NOMO-1 treated with DMSO at 0.1 percent for 48 hours (cell line): ENCODE data around the gene FGF21.
"Not testable (repeated sequence)": the region's sequence is repeated elsewhere in the genome, so short reads cannot be mapped to it uniquely, and the experiment has no call there.

Source experiments
- DNase-seq: peaks from one replicate; lab custom pipeline; 2025; ENCODE audit not compliant: unreplicated experiment; lab: John Stamatoyannopoulos, UW

Gene FGF21

DNA sequence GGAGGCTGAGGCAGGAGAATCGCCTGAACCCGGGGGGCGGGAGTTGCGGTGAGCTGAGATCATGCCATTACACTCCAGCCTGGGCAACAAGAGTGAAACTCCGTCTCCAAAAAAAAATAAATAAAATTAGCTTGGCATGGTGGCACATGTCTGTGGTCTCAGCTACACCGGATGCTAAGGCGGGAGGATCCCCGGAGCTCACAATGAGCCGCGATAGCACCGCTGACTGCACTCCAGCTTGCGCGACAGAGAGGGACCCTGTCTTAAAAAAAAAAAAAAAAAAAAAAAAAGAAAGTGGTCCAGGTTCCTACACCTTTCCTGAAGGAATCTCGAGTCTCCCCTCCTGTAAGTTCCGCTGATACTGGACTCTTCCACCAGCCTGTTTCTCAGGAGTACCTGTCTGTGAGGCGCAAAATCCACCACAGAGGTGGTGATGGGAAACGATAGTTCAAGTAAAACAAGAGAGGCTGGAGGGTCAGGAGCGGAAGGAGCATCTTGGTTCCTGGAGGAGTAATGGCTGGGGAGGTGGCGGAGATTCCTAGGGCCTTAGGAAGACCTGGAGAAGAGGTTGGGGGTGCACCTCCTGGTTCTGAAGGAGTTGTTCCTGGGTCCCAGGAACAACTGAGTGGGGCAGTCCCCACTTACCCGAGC, 3.4 kb upstream of the FGF21 start:
- no peak for DNase-seq

GRCh38 chr19:48752496-48753365, 2.6 kb upstream of the FGF21 start, which contains the start of gene FUT1:
FUT1 (minus strand) TSS chr19:48752641; CDS start chr19:48751281, 1,360 bp downstream.
- no peak for DNase-seq

DNA sequence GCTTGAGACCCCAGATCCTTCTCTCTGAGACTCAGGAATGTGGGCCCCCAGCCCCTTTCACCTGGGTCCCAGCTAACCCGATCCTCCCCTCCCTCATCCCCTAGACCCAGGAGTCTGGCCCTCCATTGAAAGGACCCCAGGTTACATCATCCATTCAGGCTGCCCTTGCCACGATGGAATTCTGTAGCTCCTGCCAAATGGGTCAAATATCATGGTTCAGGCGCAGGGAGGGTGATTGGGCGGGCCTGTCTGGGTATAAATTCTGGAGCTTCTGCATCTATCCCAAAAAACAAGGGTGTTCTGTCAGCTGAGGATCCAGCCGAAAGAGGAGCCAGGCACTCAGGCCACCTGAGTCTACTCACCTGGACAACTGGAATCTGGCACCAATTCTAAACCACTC, 463 bp downstream of the FGF21 start:
- no peak for DNase-seq

GRCh38 chr19:48756212-48756611, 888 bp downstream of the FGF21 start:
- DNase-seq, result no peak

- no peak for DNase-seq
These were observed 1.4 kb downstream of the FGF21 start for GRCh38 chr19:48756686-48757085.

DNA sequence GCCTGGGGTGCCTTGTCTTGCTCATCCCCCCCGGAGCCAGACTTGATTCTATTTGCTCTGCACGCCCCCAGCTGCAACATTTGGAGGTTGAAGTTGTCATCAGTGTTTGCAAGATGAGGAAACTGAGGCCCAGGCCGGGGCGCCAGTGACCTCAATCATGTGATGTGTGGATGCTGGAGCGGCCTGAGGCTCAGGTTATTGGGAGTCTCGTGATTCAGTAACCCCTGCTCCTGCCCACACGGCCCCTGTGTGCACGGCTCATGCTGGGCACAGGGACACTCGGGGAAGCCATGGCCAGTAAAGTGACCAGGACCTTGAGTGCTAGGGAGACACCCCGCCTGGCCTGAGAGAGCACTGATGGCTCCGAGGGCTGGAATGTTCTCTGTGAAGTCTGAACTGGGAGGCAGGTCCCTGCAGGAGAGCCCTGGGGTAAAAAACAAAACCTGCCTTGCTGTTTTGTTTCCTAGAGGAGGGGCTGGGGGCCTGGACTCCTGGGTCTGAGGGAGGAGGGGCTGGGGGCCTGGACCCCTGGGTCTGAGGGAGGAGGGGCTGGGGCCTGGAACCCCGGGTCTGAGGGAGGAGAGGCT, 1.9 kb downstream of the FGF21 start:
- no peak for DNase-seq

DNA sequence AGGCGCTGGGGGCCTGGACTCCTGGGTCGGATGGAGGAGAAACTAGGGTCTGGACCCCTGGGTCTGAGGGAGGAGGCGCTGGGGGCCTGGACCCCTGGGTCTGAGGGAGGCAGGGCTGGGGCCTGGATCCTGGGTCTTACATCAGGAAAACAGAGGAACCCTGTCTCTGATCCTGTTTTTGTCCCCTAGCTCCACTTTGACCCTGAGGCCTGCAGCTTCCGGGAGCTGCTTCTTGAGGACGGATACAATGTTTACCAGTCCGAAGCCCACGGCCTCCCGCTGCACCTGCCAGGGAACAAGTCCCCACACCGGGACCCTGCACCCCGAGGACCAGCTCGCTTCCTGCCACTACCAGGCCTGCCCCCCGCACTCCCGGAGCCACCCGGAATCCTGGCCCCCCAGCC, 2.4 kb downstream of the FGF21 start:
- no peak for DNase-seq

- DNase-seq, result peak; percentile 33
These were observed 5.3 kb downstream of the FGF21 start for GRCh38 chr19:48760504-48761205.

DNA sequence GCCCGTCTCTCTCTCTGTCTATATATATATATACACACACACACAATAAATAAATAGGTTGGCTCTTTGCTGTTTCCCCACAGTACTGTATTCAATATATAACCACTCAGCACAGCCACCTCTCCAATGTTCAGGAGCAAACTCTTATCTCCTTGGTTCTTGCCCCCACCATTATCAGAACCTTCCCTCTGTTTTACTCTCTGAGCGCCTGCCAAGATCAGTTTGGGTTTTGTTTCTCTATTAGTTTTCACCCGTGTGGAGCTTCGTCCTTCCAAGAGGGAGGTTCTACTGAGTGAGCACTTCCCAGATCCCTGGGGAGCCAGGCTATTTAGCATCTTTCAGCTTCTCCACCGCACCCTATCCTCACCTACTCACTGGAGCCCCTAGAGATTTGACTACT, 10.5 kb downstream of the FGF21 start:
- not testable (repeated sequence) for DNase-seq

GRCh38 chr19:48768171-48768753, 12.9 kb downstream of the FGF21 start:
- DNase-seq, result not testable (repeated sequence)

GRCh38 chr19:48768994-48769713, 13.8 kb downstream of the FGF21 start:
- DNase-seq, result peak; percentile 82

DNA sequence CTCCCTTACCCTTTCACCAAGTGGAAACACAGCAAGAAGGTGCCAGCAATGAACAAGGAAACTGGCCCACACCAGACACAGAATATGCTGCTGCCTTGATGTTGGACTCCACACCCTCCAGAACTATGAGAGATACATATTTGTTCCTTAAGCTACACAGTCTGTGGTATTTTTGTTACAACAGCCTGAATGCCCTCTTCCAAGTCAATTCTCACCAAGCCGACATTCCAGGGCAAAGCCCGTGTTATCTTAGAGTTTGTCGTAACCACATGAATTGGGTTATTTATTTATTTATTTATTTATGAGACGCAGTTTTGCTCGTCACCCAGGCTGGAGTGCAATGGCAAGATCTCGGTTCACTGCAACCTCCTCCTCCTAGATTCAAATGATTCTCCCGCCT, 14.9 kb downstream of the FGF21 start:
- no peak for DNase-seq

DNA sequence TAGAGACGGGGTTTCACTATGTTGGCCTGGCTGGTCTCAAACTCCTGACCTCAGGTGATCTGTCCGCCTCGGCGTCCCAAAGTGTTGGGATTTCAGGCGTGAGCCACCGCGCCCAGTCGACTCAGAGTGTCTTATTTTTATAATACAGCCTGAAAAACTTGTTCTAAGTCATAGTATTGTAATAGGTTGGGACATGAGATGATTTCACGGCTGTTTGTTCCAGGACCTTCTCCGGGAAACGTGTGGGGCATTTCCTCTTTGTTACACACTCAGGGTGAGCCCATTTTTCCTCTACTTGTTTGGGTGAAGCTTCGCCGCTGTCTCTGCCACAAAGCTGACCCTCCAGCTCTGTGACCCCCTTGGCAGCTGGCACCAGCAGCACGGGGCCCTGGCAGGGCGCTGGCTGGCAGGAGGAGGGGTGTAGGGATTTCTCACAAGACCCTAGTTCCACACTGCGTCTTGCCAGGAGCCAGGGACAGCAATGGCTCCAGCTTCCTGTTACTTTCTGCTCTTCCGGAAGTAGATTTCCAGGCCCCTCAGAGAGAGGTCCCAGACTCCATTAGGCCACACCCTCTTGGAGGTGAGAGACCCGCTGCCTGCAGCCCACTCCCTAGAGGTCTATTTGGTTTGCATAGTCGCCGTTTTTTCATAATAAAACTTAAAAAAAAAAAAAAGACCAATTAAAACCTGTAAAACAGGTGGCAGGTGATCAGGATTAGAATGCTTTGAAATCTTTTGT, 15.6 kb downstream of the FGF21 start:
- no peak for DNase-seq

DNA sequence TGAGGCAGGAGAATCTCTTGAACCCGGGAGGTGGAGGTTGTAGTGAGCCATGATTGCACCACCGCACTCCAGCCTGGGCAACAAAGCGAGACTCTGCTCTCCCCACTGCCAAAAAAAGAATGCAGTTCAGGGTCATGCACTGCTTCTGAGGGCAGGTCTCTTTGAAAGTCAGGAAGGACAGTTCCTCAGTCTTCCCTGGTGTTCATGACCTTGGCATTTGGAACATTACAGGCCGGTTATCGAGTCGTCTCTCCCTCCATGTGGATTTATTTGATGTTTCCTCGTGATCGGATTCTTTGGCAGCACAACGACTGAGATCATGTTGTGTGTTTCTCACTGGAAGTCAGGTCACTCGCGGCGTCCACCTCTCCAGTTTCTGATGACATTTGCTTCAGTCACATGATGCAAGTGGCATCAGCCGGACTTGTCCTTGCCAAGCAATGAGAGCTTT, 17.2 kb downstream of the FGF21 start:
- no peak for DNase-seq

DNA sequence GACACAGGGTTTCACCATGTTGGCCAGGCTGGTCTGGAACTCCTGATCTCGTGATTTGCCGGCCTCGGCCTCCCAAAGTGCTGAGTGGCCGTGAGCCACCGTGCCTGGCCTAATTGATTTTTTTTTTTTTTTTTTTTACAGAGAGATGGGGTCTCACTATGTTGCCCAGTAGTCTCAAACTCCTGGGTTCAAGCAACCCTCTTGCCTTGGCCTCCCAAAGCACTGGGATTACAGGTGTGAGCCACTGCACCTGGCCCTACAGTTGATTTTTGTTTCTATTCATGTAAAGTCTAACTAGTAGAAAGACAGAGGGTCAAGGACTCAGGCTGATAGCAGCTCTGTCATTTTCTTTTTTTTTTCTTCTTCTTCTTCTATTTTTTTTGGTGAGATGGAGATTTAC, 21.8 kb downstream of the FGF21 start:
- no peak for DNase-seq

- no peak for DNase-seq
These were observed 22.4 kb downstream of the FGF21 start for GRCh38 chr19:48777720-48778119.

DNA sequence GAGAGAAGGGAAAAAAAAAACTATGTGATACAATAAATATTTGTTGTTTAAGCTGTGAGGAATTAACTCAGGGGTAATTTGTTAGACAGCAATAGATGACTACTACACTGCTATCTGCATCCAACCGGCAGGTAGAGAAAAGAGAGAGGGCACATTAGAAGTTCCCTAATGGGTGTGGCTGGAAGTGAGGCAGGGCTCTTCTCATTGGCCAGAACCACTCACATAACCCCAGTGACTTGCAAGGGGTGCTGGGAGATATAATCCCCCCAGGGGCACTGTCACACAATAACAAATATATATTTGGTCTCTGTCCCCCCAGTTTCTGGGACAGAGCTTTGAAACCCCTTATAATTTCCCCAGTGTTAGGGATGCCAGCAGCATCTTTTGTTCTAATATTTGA, 24.3 kb downstream of the FGF21 start:
- no peak for DNase-seq

DNA sequence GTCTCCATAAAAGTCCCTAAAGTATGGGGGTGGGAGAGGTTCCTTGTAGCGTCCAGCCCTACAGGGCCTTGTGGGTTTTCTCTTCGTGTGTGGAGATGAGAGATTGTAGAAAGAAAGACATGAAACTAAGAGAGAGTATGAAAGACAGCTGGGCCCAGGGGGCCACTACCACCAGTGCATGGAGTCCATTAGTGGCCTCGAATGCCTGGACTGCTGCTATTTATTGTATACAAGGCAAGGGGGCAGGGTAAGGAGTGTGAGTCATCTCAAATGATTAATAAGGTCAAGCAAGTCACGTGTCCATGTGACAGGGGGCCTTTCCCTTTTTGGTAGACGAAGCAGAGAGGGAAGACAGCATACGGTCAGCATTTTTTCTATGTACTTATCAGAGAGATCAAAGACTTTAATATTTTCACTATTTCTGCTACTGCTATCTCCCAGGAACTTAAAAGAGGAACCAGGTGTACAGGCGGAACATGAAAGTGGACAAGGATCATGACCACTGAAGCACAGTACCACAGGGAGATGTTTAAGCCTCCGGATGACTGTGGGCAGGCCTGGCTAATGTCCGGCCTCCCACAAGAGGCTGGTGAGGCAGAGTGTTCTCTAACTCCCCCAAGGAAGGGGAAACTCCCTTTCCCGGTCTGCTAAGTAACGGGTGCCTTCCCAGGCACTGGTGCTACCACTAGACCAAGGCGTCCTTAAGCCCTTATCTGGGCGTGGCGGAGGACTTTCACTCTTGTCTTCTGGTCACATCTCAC, 25.5 kb downstream of the FGF21 start:
- DNase-seq, result peak; percentile 46

DNA sequence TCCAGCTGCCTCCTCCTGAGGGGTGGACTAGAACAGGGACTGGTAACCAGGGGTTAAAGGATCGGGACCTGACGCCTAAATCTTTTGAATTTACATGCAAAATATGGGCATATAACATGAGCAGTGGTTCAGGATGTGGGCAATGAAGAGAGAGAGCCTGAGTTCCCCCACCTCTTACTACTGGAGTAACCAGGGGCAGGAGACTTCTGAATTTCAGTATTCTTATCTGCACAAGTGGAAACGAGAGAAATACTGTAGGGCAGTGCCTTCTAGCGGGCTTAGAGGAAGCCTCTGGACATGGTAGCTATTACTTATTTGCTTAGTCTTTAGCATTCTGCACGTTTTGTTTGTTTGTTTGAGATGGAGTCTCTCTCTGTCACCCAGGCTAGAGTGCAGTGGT, 29.2 kb downstream of the FGF21 start:
- DNase-seq, result no peak
